Esophagus squamous epithelium (tissue), 5 donors: ENCODE results near the gene A1CF. TPM values are rescaled to one million over a fixed set of nuclear protein-coding genes. Genes with fewer than 3 reads are reported as not detected.

Experiments used
- DNase-seq: peaks from one replicate; lab custom pipeline; 2025; lab: John Stamatoyannopoulos, UW
- H3K27ac ChIP-seq, 4 donors: fragments of 200-600 bp; sonication (generic); one replicate each; pipeline ENCODE4 v1.5.1; 2016 to 2019; ENCODE audit warnings: mild to moderate bottlenecking in 1 of 4
- H3K27me3 ChIP-seq, 4 donors: fragments of 200-600 bp; sonication (generic); 1 replicate in 3 of 4; 2 replicates in 1 of 4; pipeline versions ENCODE4 v1.5.1 to v1.6.0; 2017 to 2021; ENCODE audit warnings: antibody characterized with exemption in 1 of 4
- H3K36me3 ChIP-seq, 3 donors: fragments of 200-600 bp; sonication (generic); one replicate each; pipeline ENCODE4 v1.5.1; 2016 to 2019
- H3K4me1 ChIP-seq, 3 donors: fragments of 200-600 bp; sonication (generic); one replicate each; pipeline ENCODE4 v1.5.1; 2017 to 2019
- H3K4me3 ChIP-seq, 4 donors: fragments of 200-600 bp; sonication (generic); 1 replicate in 3 of 4; 2 replicates in 1 of 4; pipeline ENCODE4 v1.5.1; 2016 to 2019; ENCODE audit warnings: mild to moderate bottlenecking in 2 of 4, moderate library complexity in 1 of 4
- H3K9me3 ChIP-seq, 3 donors: fragments of 200-600 bp; sonication (generic); one replicate each; pipeline ENCODE4 v1.5.1; 2016 to 2019
- CTCF ChIP-seq, 6 experiments: fragments of 450-650 bp in 4 of 6; fragments of 200-600 bp in 2 of 6; sonication (generic) in 2 of 6; IDR thresholded peaks; one replicate each; pipeline ENCODE4 v1.5.1; 2016 to 2019; ENCODE audit warnings: antibody characterized with exemption in 6 of 6, mild to moderate bottlenecking in 4 of 6, moderate library complexity in 4 of 6
- POLR2A ChIP-seq, 4 donors: fragments of 450-650 bp; IDR thresholded peaks; one replicate each; pipeline ENCODE4 v1.6.1; 2017; ENCODE audit warnings: antibody characterized with exemption in 4 of 4, mild to moderate bottlenecking in 4 of 4, moderate library complexity in 3 of 4
- WGBS, 2 donors: methylation state at CpG; one replicate each; pipeline ENCODE4 v1.1.5; 2018; 5-methylcytosine and 5-hydroxymethylcytosine counted together
- intact Hi-C: fragments of 100-400 bp; cut with DNase I; formaldehyde crosslinking; loops from one replicate; pipeline ENCODE4 v1.15.0; 2022
- total RNA-seq, 4 donors: library from RNA; depleted of rRNA; stranded (reverse); fragments of >200 nt; gene quantifications; one replicate each; pipeline ENCODE4 v1.1.0, GENCODE V29; 2016
- donor health status: DM: yes; HTN: yes; CAD: no.

The A1CF gene
- total RNA-seq, 4 donors from 2014 or later, result not detected

- TF ChIP-seq CTCF (IDR thresholded peaks at IDR 0.05), result no peak
- 13% methylated on average over 1 of the region's 1 CpG; no CpG with 5 or more reads in 1 of the 2 donors for WGBS, 2 donors
- no peaks in the 10 kb centered on the region for H3K4me1 ChIP-seq
- no peak overlapping the region for H3K4me3 ChIP-seq
- intact Hi-C loops, result no loop called here
- DNase-seq, result no peak
- no peaks in the 10 kb centered on the region for H3K27me3 ChIP-seq
- H3K27ac ChIP-seq, result no peak overlapping the region
- H3K36me3 ChIP-seq, result no peaks in the 10 kb centered on the region
- H3K9me3 ChIP-seq, result no peaks in the 10 kb centered on the region
Observed at GRCh38 chr10:50807851-50808776, 77.3 kb downstream of the A1CF start.

- TF ChIP-seq CTCF (IDR thresholded peaks at IDR 0.05) (no peak), POLR2A (IDR thresholded peaks at IDR 0.05) (no peak)
- Histone ChIP-seq H3K4me1 (no peaks in the 10 kb centered on the region), H3K27ac (no peak overlapping the region), H3K4me3 (no peak overlapping the region), H3K36me3 (no peaks in the 10 kb centered on the region), H3K9me3 (no peaks in the 10 kb centered on the region), H3K27me3 (no peaks in the 10 kb centered on the region)
- DNase-seq, result no peak
- intact Hi-C loops, result no loop called here
- WGBS, 2 donors, result 20 to 27% methylated on average over 2 of the region's 2 CpGs
Observed at GRCh38 chr10:50805981-50806622, 79.3 kb downstream of the A1CF start.

DNA sequence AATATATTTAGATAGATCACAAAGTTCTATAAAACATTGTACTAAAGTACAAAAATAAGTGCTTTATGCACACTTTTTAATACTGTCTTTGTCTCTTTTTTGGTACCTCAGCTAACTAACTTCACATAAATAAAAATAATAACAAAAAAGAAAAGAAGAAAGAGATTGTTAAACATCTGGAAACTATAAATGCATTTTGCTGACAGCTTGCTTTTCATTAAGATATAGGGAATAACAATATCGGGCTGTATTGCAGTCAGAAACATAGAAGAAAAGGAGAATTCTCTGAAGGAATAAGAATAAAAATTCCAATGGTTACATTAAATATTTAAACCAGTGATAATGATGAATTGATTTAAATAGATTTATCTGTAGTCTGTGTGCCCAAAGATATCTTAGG, 85.8 kb downstream of the A1CF start:
- intact Hi-C loops, result no loop called here
- TF ChIP-seq CTCF (IDR thresholded peaks at IDR 0.05) (no peak), POLR2A (IDR thresholded peaks at IDR 0.05) (no peak)
- H3K36me3 ChIP-seq, result no peaks in the 10 kb centered on the region
- no peaks in the 10 kb centered on the region for H3K4me1 ChIP-seq
- H3K9me3 ChIP-seq, result no peaks in the 10 kb centered on the region
- no peak for DNase-seq
- no peaks in the 10 kb centered on the region for H3K27me3 ChIP-seq
- H3K4me3 ChIP-seq, result no peak overlapping the region
- WGBS, 2 donors, result 68 to 91% methylated on average over 1 of the region's 1 CpG
- no peak overlapping the region for H3K27ac ChIP-seq

GRCh38 chr10:50798297-50798696, 87.1 kb downstream of the A1CF start:
- intact Hi-C loops, result no loop called here
- Histone ChIP-seq H3K9me3 (no peaks in the 10 kb centered on the region), H3K4me1 (no peaks in the 10 kb centered on the region), H3K4me3 (no peak overlapping the region), H3K27ac (no peak overlapping the region), H3K36me3 (no peaks in the 10 kb centered on the region), H3K27me3 (no peaks in the 10 kb centered on the region)
- no peak for DNase-seq
- 56 to 63% methylated on average over 3 of the region's 3 CpGs for WGBS, 2 donors
- TF ChIP-seq POLR2A (IDR thresholded peaks at IDR 0.05) (no peak), CTCF (IDR thresholded peaks at IDR 0.05) (no peak)

DNA sequence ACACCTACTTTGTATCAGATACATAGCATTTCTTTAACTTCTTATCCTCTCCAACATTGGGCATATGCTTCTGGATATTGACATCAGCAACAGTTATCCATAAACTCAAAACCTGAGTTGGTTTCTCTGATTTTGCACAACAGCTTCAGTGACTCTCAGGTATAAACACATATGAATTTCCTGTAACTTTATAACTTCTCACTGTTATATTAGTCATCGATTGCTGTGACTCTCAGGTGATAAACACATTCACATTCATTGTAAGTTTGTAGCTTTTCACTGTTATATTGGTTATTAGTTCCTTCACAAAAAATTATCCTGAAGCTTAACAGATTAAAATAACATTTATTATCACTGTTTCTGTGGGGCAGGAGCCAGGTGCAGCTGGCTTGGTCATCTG, 88.7 kb downstream of the A1CF start:
- Histone ChIP-seq H3K9me3 (no peaks in the 10 kb centered on the region), H3K27me3 (no peaks in the 10 kb centered on the region), H3K4me1 (no peaks in the 10 kb centered on the region), H3K27ac (no peak overlapping the region), H3K4me3 (no peak overlapping the region), H3K36me3 (no peaks in the 10 kb centered on the region)
- 78 to 86% methylated on average over 1 of the region's 1 CpG for WGBS, 2 donors
- intact Hi-C loops, result no loop called here
- TF ChIP-seq CTCF (IDR thresholded peaks at IDR 0.05), result no peak
- no peak for TF ChIP-seq POLR2A (IDR thresholded peaks at IDR 0.05)
- no peak for DNase-seq
